HG03521 (cell line): ENCODE data around the gene UBXN10.

Source experiments
- ATAC-seq: cut with Tn5 transposase; IDR thresholded peaks from one replicate; pipeline ENCODE4 v1.9.1; 2021; ENCODE audit warnings: mild to moderate bottlenecking, moderate library complexity; ENCODE audit not compliant: unreplicated experiment

UBXN10 gene

GRCh38 chr1:20233394-20233793 is 47.5 kb downstream of the UBXN10 start:
- ATAC-seq: no peak

- no peak for ATAC-seq
These were observed 48.0 kb downstream of the UBXN10 start for GRCh38 chr1:20233866-20234265.

GRCh38 chr1:20234788-20235535 is 49.1 kb downstream of the UBXN10 start:
- no peak for ATAC-seq

DNA sequence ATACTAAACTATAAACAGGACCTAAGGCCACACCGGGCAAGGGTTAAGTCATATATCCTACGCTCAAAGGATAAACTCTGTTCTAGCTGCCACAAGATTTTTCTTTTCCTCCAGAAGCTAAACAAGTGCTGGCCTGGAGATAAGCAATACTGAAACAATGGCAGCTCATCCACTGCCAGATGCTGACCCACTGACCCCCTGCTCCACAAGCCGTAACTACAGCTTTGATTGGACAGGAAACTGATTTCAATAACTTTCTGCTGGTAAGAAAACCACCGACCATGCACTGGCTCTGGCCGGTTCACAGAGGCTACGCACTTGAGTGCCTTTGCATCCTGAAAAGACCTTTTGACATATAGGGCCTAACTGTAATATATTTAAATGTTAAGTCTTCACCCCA is 51.8 kb downstream of the UBXN10 start:
- ATAC-seq: no peak

GRCh38 chr1:20240012-20240411 is 54.1 kb downstream of the UBXN10 start:
- ATAC-seq: no peak

- ATAC-seq: no peak
These were observed 57.1 kb downstream of the UBXN10 start for GRCh38 chr1:20242890-20243479.
